H1 (cell line): ENCODE data around the gene UQCC3. TPM values are rescaled to one million over a fixed set of nuclear protein-coding genes. Genes with fewer than 3 reads are reported as not detected.

Experiments used
- CTCF ChIA-PET: fragments of 300-600 bp; sonication (Branson Sonifier 250); formaldehyde crosslinking; loops from one replicate; lab custom pipeline; 2021; ENCODE audit not compliant: partially characterized antibody; lab: Charles Lee
- POLR2A ChIA-PET: fragments of 300-600 bp; sonication (Branson Sonifier 250); formaldehyde crosslinking; loops from one replicate; lab custom pipeline; 2021; ENCODE audit warnings: inconsistent platforms; ENCODE audit not compliant: partially characterized antibody; lab: Charles Lee
- DNase-seq, 2 experiments: peaks; one replicate each; pipeline versions ENCODE4 v3.0.0 to v3.0.0-alpha.2; 2010 to 2022; ENCODE audit warnings: low spot score in 2 of 2, low read depth in 1 of 2, mixed read lengths in 1 of 2
- FAIRE-seq: peaks from 2 replicates; lab custom pipeline; 2011; peaks lifted over from hg19 to GRCh38; lab: Jason Lieb, UNC
- H2AFZ ChIP-seq: 2 replicates; pipeline ENCODE4 v1.8.1; 2012; ENCODE audit warnings: low read length, inconsistent platforms
- H2AK5ac ChIP-seq: 2 replicates; pipeline ENCODE4 v1.6.1; 2013; ENCODE audit warnings: low read depth, low read length
- H2BK120ac ChIP-seq: replicated peaks from 2 replicates; pipeline ENCODE3; 2013; ENCODE audit warnings: low read depth, low read length, inconsistent platforms
- H2BK12ac ChIP-seq: 2 replicates; pipeline ENCODE4 v1.6.1; 2013; ENCODE audit warnings: low read depth, low read length
- H2BK15ac ChIP-seq: 2 replicates; pipeline ENCODE4 v1.6.1; 2013; ENCODE audit warnings: low read length
- H2BK20ac ChIP-seq: 2 replicates; pipeline ENCODE4 v1.6.1; 2013; ENCODE audit warnings: low read length
- H2BK5ac ChIP-seq: 2 replicates; pipeline ENCODE4 v1.6.1; 2013; ENCODE audit warnings: low read depth, low read length
- H3K14ac ChIP-seq: 2 replicates; pipeline ENCODE4 v1.6.1; 2013; ENCODE audit warnings: inconsistent platforms; ENCODE audit not compliant: insufficient read length
- H3K18ac ChIP-seq: 2 replicates; pipeline ENCODE4 v1.6.1; 2013; ENCODE audit warnings: low read length; ENCODE audit errors: extremely low read depth
- H3K23ac ChIP-seq: 2 replicates; pipeline ENCODE4 v1.6.1; 2013; ENCODE audit warnings: inconsistent platforms; ENCODE audit not compliant: insufficient read length
- H3K23me2 ChIP-seq: 2 replicates; pipeline ENCODE4 v1.6.1; 2013; ENCODE audit warnings: low read depth, low read length
- H3K27ac ChIP-seq: 2 replicates; pipeline ENCODE4 v1.6.1; 2011; ENCODE audit warnings: low read depth, low read length, inconsistent platforms
- H3K27me3 ChIP-seq, 4 experiments: replicated peaks in 1 of 4; 1 replicate in 1 of 4; 2 replicates in 3 of 4; pipeline versions ENCODE4 v1.6.1 to v1.8.1; 2011 to 2013; ENCODE audit warnings: low read length in 3 of 4, mild to moderate bottlenecking in 3 of 4, inconsistent platforms in 2 of 4, mixed read lengths in 2 of 4, moderate library complexity in 1 of 4; ENCODE audit not compliant: control insufficient read depth in 3 of 4, insufficient read depth in 3 of 4; ENCODE audit errors: extremely low read depth in 1 of 4
- H3K36me3 ChIP-seq, 4 experiments: 2 replicates each; pipeline versions ENCODE4 v1.6.1 to v1.8.1; 2011 to 2013; ENCODE audit warnings: mild to moderate bottlenecking in 4 of 4, low read length in 3 of 4, moderate library complexity in 2 of 4, control low read depth in 1 of 4, inconsistent platforms in 1 of 4; ENCODE audit not compliant: insufficient read depth in 4 of 4, control insufficient read depth in 2 of 4
- H3K4ac ChIP-seq: replicated peaks from 2 replicates; pipeline ENCODE3; 2013; ENCODE audit warnings: low read length, low read depth, mixed read lengths, inconsistent platforms; ENCODE audit not compliant: insufficient read length
- H3K4me1 ChIP-seq, 4 experiments: replicated peaks in 1 of 4; 1 replicate in 1 of 4; 2 replicates in 3 of 4; pipeline versions ENCODE4 v1.6.1 to v1.8.1; 2011 to 2013; ENCODE audit warnings: low read length in 3 of 4, inconsistent platforms in 2 of 4, mixed read lengths in 1 of 4; ENCODE audit not compliant: insufficient read depth in 4 of 4, control insufficient read depth in 3 of 4
- H3K4me2 ChIP-seq, 2 experiments: 2 replicates each; pipeline versions ENCODE4 v1.6.1 to v1.8.1; 2011 to 2013; ENCODE audit warnings: low read depth in 2 of 2, low read length in 2 of 2, control low read depth in 1 of 2, inconsistent platforms in 1 of 2, mild to moderate bottlenecking in 1 of 2; ENCODE audit not compliant: insufficient read depth in 1 of 2
- H3K4me3 ChIP-seq, 4 experiments: fragments of 200-600, 300-600 bp in 1 of 4; sonication (generic), shearing (Covaris generic), sonication (Bioruptor Twin) in 1 of 4; 2 replicates each; pipeline versions ENCODE4 v1.5.1 to v1.8.1; 2011 to 2016; ENCODE audit warnings: low read length in 4 of 4, low read depth in 3 of 4, control low read depth in 2 of 4, inconsistent platforms in 2 of 4, mild to moderate bottlenecking in 2 of 4, mixed read lengths in 1 of 4, moderate library complexity in 1 of 4; ENCODE audit not compliant: insufficient read depth in 2 of 4; ENCODE audit errors: extremely low read depth in 1 of 4
- H3K56ac ChIP-seq: replicated peaks from 2 replicates; pipeline ENCODE3; 2013; ENCODE audit warnings: low read depth, mild to moderate bottlenecking, mixed read lengths, low read length, inconsistent platforms; ENCODE audit not compliant: insufficient read length
- H3K79me1 ChIP-seq: 2 replicates; pipeline ENCODE4 v1.6.1; 2013; ENCODE audit warnings: low read depth, low read length, control low read depth
- H3K79me2 ChIP-seq, 2 experiments: 2 replicates each; pipeline versions ENCODE4 v1.6.1 to v1.8.1; 2012 to 2013; ENCODE audit warnings: low read length in 2 of 2, mild to moderate bottlenecking in 2 of 2, inconsistent platforms in 1 of 2; ENCODE audit not compliant: insufficient read depth in 2 of 2, control insufficient read depth in 1 of 2
- H3K9ac ChIP-seq, 4 experiments: replicated peaks in 1 of 4; 1 replicate in 1 of 4; 2 replicates in 3 of 4; pipeline versions ENCODE4 v1.6.1 to v1.8.1; 2011 to 2013; ENCODE audit warnings: low read depth in 3 of 4, low read length in 3 of 4, control low read depth in 2 of 4, mild to moderate bottlenecking in 2 of 4, moderate library complexity in 2 of 4, inconsistent platforms in 1 of 4; ENCODE audit errors: extremely low read depth in 1 of 4
- H3K9me3 ChIP-seq, 2 experiments: 2 replicates each; pipeline versions ENCODE4 v1.6.1 to v1.8.1; 2012 to 2013; ENCODE audit warnings: mild to moderate bottlenecking in 2 of 2, moderate library complexity in 2 of 2, control low read depth in 1 of 2, inconsistent platforms in 1 of 2, low read depth in 1 of 2, low read length in 1 of 2, mixed read lengths in 1 of 2; ENCODE audit not compliant: insufficient read depth in 2 of 2
- H4K20me1 ChIP-seq, 2 experiments: replicated peaks in 1 of 2; 2 replicates each; pipeline versions ENCODE3 to v1.8.1; 2011 to 2013; ENCODE audit warnings: inconsistent platforms in 2 of 2, low read length in 2 of 2, mild to moderate bottlenecking in 1 of 2; ENCODE audit not compliant: insufficient read depth in 2 of 2, control insufficient read depth in 1 of 2
- H4K5ac ChIP-seq: 2 replicates; pipeline ENCODE4 v1.6.1; 2013; ENCODE audit warnings: low read length, low read depth, mixed read lengths, inconsistent platforms; ENCODE audit not compliant: insufficient read length
- H4K8ac ChIP-seq: 2 replicates; pipeline ENCODE4 v1.8.0; 2013; ENCODE audit warnings: mild to moderate bottlenecking, moderate library complexity, low read length, inconsistent platforms; ENCODE audit not compliant: insufficient read depth; ENCODE audit errors: extremely low read depth
- H4K91ac ChIP-seq: replicated peaks from 2 replicates; pipeline ENCODE3; 2013; ENCODE audit warnings: low read length, mixed read lengths, inconsistent platforms; ENCODE audit not compliant: insufficient read length
- BACH1 ChIP-seq: IDR thresholded peaks from 2 replicates; pipeline ENCODE4 v1.6.1; 2012; ENCODE audit warnings: low read length, improper control_type of control experiment
- CTCF ChIP-seq, 3 experiments: IDR thresholded peaks; 1 replicate in 2 of 3; 2 replicates in 1 of 3; pipeline versions ENCODE4 v1.5.1 to v1.6.1; 2011; ENCODE audit warnings: low read length in 3 of 3, mild to moderate bottlenecking in 3 of 3, inconsistent platforms in 2 of 3, low read depth in 1 of 3, moderate library complexity in 1 of 3; ENCODE audit not compliant: insufficient read depth in 1 of 3; ENCODE audit errors: control extremely low read depth in 1 of 3
- KDM4A ChIP-seq: IDR thresholded peaks from one replicate; pipeline ENCODE4 v1.7.1; 2012; ENCODE audit warnings: low read depth, mild to moderate bottlenecking, moderate library complexity, low read length, inconsistent platforms; ENCODE audit not compliant: severe bottlenecking
- RBBP5 ChIP-seq: IDR thresholded peaks from 2 replicates; pipeline ENCODE4 v1.7.1; 2012; ENCODE audit warnings: low read depth, mild to moderate bottlenecking, inconsistent platforms, low read length, moderate library complexity, borderline replicate concordance
- WGBS, 2 experiments: shearing (Covaris generic) in 1 of 2; methylation state at CpG; one replicate each; pipeline versions ENCODE4 v1.1.6 to v1.1.7; 2013 to 2015; ENCODE audit warnings: low lambda C conversion rate in 2 of 2, mixed read lengths in 2 of 2, inconsistent platforms in 1 of 2, low coverage in 1 of 2, missing lambda C conversion rate in 1 of 2; ENCODE audit not compliant: insufficient replicate concordance in 2 of 2, insufficient coverage in 1 of 2, insufficient read length in 1 of 2; ENCODE audit errors: extremely low coverage in 1 of 2, missing lambda C conversion rate in 1 of 2; 5-methylcytosine and 5-hydroxymethylcytosine counted together
- polyA plus RNA-seq, 7 experiments: library from polyadenylated mRNA; depleted of rRNA in 3 of 7; stranded (reverse) in 5 of 7; unstranded in 2 of 7; fragments of >200 nt in 5 of 7; fragments of 200-250 nt in 2 of 7; gene quantifications; 1 replicate in 5 of 7; 2 replicates in 1 of 7; 4 replicates in 1 of 7; pipeline versions ENCODE4 v1.2.1 to v1.2.3, GENCODE V29; 2011 to 2013; ENCODE audit warnings: missing spikeins in 2 of 7, mixed read lengths in 2 of 7
- total RNA-seq: library from RNA; stranded (reverse); fragmentation: NEBNext Ultra II Directional; extraction: Animal tissue kit (Norgen Biotek cat#: 25700); gene quantifications from 2 replicates; pipeline ENCODE4 v1.2.1, GENCODE V29; 2021

The UQCC3 gene
- total and polyA plus RNA-seq, 2 of the 8 experiments (the other 6 are each of a cell fraction or from before 2014, with no cell fraction given), result 14.2 to 15.7 TPM

GRCh38 chr11:62705413-62705812, 33.9 kb downstream of the UQCC3 start:
- Histone ChIP-seq H3K27me3 (no peaks in the 10 kb centered on the region), H3K9ac (peak overlapping the region in 3 of 4 experiments; percentile 74 to 88 (median 75); a peak in 5 of 7 replicates), H3K4me1 (peaks cover 7 to 32% (median 18%) of the 10 kb centered on the region in 4 experiments), H2BK15ac (no peak overlapping the region), H4K5ac (no peak overlapping the region), H3K36me3 (peaks cover 0 to 13% (median 6%) of the 10 kb centered on the region in 4 experiments; a peak in 5 of 8 replicates), H4K20me1 (no peaks in the 10 kb centered on the region), H3K79me1 (no peaks in the 10 kb centered on the region; the same call in 1 of the 2 replicates), H3K4me2 (peak overlapping the region; percentile 93 to 99), H3K4me3 (peak overlapping the region; percentile 64 to 83 (median 82)), H3K27ac (peak overlapping the region; percentile 8; the same call in 1 of the 2 replicates), H3K9me3 (no peaks in the 10 kb centered on the region), H2BK20ac (no peak overlapping the region), H4K8ac (no peak overlapping the region), H3K23ac (no peak overlapping the region), H4K91ac (no peak overlapping the region), H3K14ac (no peak overlapping the region), H2AFZ (no peak overlapping the region), H2BK120ac (no peak overlapping the region), H2AK5ac (peak overlapping the region; percentile 88; the same call in 1 of the 2 replicates), H3K18ac (no peak overlapping the region), H3K79me2 (peaks cover 0 to 7% of the 10 kb centered on the region in 2 experiments; a peak in 1 of 4 replicates), H3K56ac (no peak overlapping the region), H3K4ac (no peak overlapping the region), H3K23me2 (peaks cover 22% of the 10 kb centered on the region), H2BK5ac (peak overlapping the region; percentile 54; the same call in 1 of the 2 replicates), H2BK12ac (no peak overlapping the region)
- TF ChIP-seq KDM4A (peak; percentile 6), RBBP5 (no peak), BACH1 (no peak), CTCF (IDR thresholded peaks at IDR 0.05; ENCODE audit: control extremely low read depth in 1 of 3, insufficient read depth in 1 of 3, low read depth in 1 of 3, low read length in 3 of 3) (peak in 2 of 3 experiments; percentile 11 to 19; a peak in 2 of 4 replicates)
- FAIRE-seq (no peak), DNase-seq (no peak)
- ChIA-PET POLR2A (interaction anchor here (0.6 to 61.4 kb wide), 23 partner anchors 9 to 184 kb away, joined by 3 to 2041 read pairs (median 8); partner anchors contain the start of genes C11orf98, CSKMT, EEF1G and EML3), CTCF (interaction anchor here (0.6 to 3.8 kb wide), 7 partner anchors 11 to 94 kb away, joined by 3 to 21 read pairs (median 3); partner anchors contain the start of genes LRRN4CL, ROM1 and UBXN1)
- WGBS, 2 experiments, result 69% methylated on average over 7 of the region's 7 CpGs; no CpG with 5 or more reads in 1 of the 2 experiments
